GM12874 (cell line): ENCODE measurements around the gene CALCB.

ENCODE experiments used
- CTCF ChIP-seq: IDR thresholded peaks from 2 replicates; pipeline ENCODE4 v1.5.1; 2011; ENCODE audit warnings: low read depth, mild to moderate bottlenecking, control low read depth, low read length, moderate library complexity; ENCODE audit not compliant: insufficient read depth

The CALCB gene

DNA sequence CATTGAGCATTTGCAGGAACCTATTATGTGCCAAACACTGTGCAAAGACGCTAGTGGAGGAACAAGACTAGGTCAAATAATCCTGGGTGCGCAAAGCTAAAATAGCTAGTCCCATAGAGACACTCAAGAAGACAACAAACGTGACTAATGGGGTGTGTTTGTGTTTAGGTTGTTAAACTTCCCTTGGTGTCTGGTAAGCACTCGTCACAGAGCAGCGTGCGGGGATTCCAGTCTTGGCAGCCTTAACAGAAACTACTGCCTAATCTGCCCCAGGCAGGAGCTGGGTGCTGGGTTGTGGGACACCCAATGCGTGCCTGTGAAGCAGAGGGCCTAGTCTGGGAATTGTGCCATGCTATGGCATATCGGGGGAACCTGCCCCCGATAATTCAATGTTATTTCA, 10.8 kb upstream of the CALCB start:
- no peak for TF ChIP-seq CTCF

DNA sequence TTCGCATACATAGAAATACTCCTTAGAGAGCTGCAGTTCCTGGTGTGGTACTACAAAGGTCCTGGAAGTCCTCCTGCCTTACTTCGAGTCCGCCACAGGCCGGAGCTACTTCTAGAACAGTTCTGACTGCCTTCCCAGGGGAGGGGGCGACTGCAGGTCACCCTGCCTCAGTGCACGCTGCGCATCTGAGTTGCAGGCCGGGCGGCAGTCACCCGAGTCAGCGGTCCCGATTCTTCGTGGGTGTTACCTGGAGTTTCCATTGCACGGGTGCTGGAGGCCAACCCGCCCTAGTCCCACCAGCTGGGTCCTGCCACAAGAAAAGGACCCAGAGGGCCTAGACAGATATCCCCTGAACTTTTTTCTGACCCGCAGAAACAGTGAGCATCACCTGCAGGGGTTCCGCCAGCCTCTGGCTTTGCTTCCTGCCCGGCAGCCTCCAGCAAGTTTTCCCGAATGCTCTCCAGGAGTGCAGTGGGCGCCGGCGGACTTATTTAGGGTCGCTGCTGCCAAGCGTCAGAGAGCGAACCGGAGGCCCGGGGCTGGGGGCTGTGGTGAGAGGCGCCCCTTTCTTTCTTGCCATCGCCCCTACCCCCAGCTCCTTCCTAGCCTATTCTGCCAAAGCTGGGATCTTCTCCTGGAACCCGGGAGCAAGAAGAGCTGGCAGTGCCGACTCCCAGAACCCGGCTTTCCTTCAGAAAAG, 1.7 kb upstream of the CALCB start:
- TF ChIP-seq CTCF = no peak

DNA sequence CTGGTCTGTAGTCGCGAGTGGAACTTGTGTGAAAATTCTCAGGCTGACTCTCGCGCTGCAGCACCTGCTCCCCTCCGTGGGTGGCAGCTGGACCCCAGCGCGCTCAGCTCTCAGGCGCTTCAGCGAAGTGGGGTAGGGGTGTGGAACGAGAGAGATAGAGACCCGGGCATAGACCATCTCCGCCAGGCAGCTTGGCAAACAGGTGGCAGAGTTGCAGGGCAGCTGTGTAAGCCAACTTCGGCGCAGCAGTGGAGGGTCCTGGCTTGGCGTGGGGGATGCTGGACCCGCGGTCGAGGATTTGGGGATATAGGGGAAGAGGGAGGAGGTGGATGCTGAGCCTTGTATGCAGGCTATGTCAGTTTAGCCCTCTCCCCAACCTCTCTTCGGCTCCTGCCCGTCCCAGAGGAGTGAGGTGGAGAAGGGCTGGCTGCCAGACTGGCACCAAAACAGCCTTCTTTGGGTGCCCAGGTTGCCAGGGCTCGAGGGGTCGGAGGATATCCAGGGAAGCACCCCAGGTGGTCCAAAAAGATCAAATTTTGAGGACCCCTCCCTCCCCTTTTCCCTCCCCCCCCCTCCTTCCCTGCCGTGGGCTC, 746 bp upstream of the CALCB start:
- TF ChIP-seq CTCF = no peak

DNA sequence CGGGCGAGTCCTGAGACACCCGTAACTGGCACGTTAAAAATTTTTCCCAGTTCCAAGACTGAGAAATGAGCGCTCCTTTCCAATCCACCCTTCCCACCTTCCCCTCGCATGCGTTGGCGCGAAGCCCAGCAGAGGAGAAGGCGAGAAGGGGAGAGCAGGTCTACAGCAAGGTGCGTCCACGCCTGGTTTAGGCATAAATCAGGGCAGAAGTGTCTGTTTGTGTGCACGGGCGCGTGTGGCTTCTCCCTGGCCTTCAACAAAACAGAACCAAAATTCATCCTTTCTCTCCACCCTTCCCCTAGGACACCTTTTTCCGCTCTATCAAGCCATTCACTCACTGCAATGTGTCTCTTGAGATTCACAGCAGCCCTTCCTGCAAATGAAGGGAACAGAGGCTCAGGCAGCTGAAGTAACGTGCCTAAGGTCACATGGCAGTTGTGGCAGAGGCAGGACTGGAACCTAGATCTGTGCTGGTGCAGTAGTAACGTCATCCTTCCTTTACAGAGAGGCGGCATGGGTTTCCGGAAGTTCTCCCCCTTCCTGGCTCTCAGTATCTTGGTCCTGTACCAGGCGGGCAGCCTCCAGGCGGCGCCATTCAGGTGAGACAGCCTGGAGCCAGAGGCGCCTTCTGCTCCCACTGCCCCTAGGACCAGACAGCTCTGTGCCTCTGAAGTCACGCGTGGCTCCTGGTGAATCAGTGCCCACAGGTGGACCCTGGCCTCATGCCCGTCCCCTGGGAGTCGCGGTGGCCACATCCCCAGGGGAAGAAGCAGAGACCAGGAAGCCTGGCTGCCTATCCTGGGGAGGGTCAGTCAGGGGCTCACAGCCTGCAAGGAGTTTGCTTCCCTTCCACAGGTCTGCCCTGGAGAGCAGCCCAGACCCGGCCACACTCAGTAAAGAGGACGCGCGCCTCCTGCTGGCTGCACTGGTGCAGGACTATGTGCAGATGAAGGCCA, 1.1 kb downstream of the CALCB start:
- TF ChIP-seq CTCF = peak; percentile 88

DNA sequence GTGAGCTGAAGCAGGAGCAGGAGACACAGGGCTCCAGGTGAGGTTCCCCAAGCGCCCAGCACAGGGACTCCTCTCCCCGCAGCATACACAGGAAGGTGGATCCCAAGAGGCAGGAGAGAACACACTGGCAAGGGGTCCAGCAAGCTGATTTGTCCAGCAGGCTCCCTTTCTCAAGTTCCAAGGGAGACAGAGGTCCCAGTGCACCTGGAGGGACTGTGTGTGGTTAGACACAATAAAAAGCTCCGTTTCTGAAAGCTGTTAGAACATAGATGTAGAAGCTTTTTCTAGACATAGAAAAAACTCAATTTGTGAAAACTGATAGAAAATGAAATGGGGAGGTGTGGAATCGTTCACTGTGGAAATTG, 1.8 kb downstream of the CALCB start:
- no peak for TF ChIP-seq CTCF

DNA sequence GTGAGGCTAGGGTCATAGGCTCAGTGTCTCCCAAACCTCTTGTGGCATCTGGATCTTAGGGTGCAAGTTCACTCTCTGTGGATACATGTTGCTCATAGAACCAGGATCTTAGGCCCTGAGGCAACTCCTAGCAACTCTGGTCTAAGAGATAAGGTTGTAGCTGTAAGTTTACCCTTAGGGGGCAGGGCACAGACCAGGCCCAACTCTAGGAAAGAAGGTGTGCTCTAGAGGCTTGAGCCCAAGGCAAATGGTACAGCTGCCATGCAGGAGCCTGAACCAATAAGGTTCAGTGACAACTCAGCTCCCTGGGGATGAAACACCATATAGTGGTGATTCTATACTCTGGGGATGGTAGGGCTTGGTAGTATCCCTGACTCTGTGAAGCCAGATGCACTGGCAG, 17.8 kb downstream of the CALCB start:
- no peak for TF ChIP-seq CTCF

DNA sequence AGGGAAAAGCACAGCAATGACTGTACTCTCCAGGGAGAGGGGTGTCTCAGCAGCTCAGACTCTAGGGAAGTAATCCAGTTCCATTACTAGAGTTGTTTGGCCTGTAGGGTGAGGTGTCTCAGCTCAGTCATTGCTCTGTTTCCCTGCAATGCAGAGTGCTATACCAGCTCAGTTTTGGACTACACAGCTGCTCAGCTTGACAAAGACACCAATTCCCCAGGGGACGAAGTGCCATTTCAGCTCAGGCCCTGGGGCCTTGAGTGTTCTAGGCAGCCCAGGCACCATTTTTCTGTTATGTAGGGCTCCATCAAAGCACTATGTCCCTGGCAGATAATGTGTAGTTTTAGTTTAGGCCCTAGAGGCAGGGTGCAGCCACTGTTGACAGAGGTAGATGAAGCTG, 18.2 kb downstream of the CALCB start:
- no peak for TF ChIP-seq CTCF
